Left lung (tissue), 10 donors: ENCODE results near the gene CDH22. TPM values are rescaled to one million over a fixed set of nuclear protein-coding genes. Genes with fewer than 3 reads are reported as not detected.

Experiments used
- ATAC-seq: fragments of 200-7000 bp; cut with Tn5 transposase; one replicate; pipeline ENCODE4 v1.9.1; 2020; ENCODE audit warnings: moderate library complexity
- DNase-seq, 4 donors: peaks; one replicate each; pipeline ENCODE4 v3.0.0-alpha.2; 2013 to 2020
- H3K27ac ChIP-seq, 2 donors: fragments of 200-600 bp; sonication (generic) in 1 of 2; one replicate each; pipeline versions ENCODE4 v1.5.0 to v1.8.0; 2020 to 2021
- H3K27me3 ChIP-seq, 2 donors: fragments of 200-600 bp; sonication (generic) in 1 of 2; one replicate each; pipeline versions ENCODE4 v1.5.0 to v1.8.0; 2020 to 2021
- H3K36me3 ChIP-seq, 2 donors: fragments of 200-600 bp; sonication (generic) in 1 of 2; one replicate each; pipeline versions ENCODE4 v1.5.0 to v1.8.0; 2020 to 2021
- H3K4me1 ChIP-seq, 2 donors: fragments of 200-600 bp; one replicate each; pipeline ENCODE4 v1.8.0; 2021
- H3K4me3 ChIP-seq, 2 donors: fragments of 200-600 bp; sonication (generic) in 1 of 2; one replicate each; pipeline versions ENCODE4 v1.5.0 to v1.8.0; 2020 to 2021; ENCODE audit warnings: mild to moderate bottlenecking in 1 of 2
- H3K9me3 ChIP-seq, 2 donors: fragments of 200-600 bp; sonication (generic) in 1 of 2; one replicate each; pipeline versions ENCODE4 v1.5.0 to v1.8.0; 2020 to 2021
- intact Hi-C, 2 donors: fragments of 100-400 bp; cut with DNase I; formaldehyde crosslinking; loops; one replicate each; pipeline versions ENCODE4 v1.11.2 to v1.14.2; 2022
- polyA plus RNA-seq, 6 donors: library from polyadenylated mRNA; unstranded; fragments of 120-200 nt; gene quantifications; one replicate each; pipeline ENCODE4 v1.2.1, GENCODE V29; 2013; ENCODE audit not compliant: insufficient read length in 6 of 6
- total RNA-seq, 2 donors: library from RNA; stranded (reverse); fragmentation: NEBNext Ultra II Directional; extraction: Animal tissue kit (Norgen Biotek cat#: 25700); gene quantifications; one replicate each; pipeline ENCODE4 v1.2.1, GENCODE V29; 2021
- TF ChIP-seq, protein P1 (sequence below), 2 donors: fragments of 200-600 bp; sonication (generic) in 1 of 2; IDR thresholded peaks; one replicate each; pipeline versions ENCODE4 v1.5.0 to v1.8.0; 2021; ENCODE audit warnings: antibody characterized with exemption in 2 of 2
- donor health status: DM: no; HTN: yes; CAD: no.
- donor health status: DM: no; HTN: no; CAD: no.

CDH22 gene
- total and polyA plus RNA-seq, 8 donors, result 0.06 to 0.26 (median 0.08) TPM; not detected in 2

DNA sequence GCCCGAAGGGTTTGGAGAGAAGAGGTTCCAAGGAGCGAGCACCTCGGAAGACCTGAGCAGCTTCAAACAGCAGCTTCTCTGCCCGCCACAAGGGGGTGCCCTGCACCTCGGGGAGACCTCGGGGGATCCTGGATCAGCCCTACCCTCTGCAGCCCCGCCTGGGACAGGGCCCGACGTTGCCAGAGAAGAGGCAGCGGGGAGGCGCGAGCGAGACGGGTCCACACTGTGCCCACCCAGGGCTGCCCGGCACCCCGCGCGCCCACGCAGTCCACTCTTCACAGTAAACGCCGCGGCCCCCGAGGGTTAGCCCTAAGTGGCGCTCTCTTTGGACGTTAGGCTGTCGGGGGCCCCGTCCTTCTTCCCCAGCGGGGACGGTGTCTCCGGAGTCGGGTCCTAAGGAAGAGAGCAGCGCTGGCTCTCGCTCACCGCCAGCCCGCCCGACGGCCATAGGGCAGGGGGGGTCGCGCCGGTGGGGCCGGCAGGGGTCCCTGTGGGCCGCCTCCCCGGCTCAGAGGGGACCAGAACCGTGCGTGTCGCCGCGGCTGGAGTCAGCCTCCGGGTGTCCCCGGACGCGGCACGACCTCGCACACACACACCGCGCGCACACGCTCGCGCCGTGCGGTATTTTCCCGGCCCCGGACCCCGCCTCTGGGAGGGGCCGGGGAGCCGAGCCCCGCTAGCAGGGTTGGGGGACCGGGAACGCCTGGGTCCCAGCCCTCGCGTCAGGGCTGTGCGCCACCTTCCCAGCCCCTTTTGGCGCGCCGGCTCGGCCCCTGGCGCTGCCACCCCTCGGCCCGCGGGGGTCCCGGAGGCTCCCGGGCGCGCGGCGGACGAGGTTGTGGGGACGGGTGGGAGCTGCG, 929 bp downstream of the CDH22 start:
- DNase-seq, result peak in 3 of 4 donors; percentile 40 to 89 (median 52)
- intact Hi-C loops, result no loop called here
- no peaks in the 10 kb centered on the region for H3K9me3 ChIP-seq
- H3K27me3 ChIP-seq, result peaks cover 62 to 100% of the 10 kb centered on the region in 2 donors
- H3K36me3 ChIP-seq, result no peaks in the 10 kb centered on the region
- TF ChIP-seq, protein P1, sequence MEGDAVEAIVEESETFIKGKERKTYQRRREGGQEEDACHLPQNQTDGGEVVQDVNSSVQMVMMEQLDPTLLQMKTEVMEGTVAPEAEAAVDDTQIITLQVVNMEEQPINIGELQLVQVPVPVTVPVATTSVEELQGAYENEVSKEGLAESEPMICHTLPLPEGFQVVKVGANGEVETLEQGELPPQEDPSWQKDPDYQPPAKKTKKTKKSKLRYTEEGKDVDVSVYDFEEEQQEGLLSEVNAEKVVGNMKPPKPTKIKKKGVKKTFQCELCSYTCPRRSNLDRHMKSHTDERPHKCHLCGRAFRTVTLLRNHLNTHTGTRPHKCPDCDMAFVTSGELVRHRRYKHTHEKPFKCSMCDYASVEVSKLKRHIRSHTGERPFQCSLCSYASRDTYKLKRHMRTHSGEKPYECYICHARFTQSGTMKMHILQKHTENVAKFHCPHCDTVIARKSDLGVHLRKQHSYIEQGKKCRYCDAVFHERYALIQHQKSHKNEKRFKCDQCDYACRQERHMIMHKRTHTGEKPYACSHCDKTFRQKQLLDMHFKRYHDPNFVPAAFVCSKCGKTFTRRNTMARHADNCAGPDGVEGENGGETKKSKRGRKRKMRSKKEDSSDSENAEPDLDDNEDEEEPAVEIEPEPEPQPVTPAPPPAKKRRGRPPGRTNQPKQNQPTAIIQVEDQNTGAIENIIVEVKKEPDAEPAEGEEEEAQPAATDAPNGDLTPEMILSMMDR (IDR thresholded peaks at IDR 0.05), result peak; percentile 65 to 84
- H3K4me3 ChIP-seq, result peak overlapping the region in 1 of 2 donors; percentile 34
- ATAC-seq, result peak; percentile 90
- peaks cover 6 to 23% of the 10 kb centered on the region in 2 donors for H3K4me1 ChIP-seq
- H3K27ac ChIP-seq, result no peak overlapping the region

DNA sequence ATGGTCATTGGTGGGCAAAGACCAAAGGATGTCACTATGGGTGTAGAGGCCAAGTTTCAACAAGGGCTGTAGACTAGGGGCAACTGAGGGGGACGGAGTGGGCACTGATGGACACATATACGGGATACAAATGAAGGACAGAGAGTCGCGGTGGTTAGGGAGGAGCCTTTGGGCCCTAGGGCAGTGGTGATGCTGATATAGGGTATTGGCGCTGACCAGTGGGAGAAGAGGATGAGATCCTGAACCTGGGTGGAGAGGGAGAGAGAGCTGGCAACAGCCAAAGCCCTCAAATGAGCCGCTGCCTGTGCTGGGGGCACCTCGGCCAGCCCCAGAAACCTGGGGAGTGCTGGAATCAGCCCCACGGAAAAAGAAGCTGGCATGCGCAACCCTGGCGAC, 1.6 kb downstream of the CDH22 start:
- peaks cover 55 to 100% of the 10 kb centered on the region in 2 donors for H3K27me3 ChIP-seq
- ATAC-seq (no peak), DNase-seq (no peak)
- intact Hi-C loops, result no loop called here
- H3K4me3 ChIP-seq, result no peak overlapping the region
- TF ChIP-seq, protein P1 (IDR thresholded peaks at IDR 0.05), result no peak
- H3K36me3 ChIP-seq, result no peaks in the 10 kb centered on the region
- no peak overlapping the region for H3K27ac ChIP-seq
- H3K4me1 ChIP-seq, result peaks cover 6 to 23% of the 10 kb centered on the region in 2 donors
- no peaks in the 10 kb centered on the region for H3K9me3 ChIP-seq

DNA sequence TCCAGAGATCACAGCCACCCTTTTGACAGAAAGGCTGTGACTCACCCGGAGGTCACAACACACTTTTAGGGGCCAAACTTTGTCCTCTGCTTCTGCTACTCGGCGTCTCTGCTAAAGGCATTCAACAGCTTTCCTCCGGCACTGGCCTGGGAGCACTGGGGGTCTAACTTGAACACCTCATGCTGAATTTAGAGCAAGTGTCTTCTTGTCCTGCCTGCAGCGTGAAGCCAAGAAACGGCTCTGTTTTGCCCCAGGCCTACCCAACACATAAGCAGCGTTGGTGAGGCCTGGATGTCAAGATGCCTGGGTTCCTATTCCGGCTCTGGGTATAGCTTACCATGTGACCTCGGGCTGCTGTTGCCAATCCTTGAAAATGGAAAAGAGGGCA, 2.3 kb downstream of the CDH22 start:
- no peak for ATAC-seq
- H3K27me3 ChIP-seq, result peaks cover 49 to 100% of the 10 kb centered on the region in 2 donors

DNA sequence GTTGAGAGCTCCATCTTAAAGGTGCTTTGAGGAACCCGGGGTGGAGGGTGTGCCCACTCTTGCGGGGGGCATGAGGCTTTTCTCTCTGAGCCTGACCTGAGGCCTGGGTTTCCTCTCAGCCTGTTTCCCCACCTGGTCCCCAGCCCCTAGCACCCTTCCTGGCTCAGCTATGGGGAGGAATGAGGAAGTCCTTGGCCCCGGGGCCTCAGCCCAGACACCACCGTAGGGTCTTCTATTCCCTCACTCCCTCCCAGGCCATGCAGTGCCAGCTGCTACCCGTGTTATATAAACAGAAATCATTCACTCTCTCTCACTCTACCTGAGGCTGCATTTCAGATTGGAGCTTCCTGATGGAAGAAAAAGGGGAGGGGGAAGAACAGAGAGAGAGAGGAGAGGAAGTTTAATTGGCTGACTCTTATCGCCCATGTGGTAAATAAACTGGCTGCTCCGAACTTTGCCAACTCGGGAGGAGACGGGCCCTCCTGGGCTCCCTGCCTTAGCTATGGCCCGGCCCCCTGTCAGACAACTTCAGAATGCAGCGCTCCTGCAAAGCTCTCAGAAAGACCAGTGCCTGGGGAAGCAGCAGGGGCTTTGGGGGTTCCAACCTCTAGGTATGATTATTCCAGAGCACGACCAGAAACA, 2.8 kb downstream of the CDH22 start:
- Histone ChIP-seq H3K4me1 (peaks cover 6 to 23% of the 10 kb centered on the region in 2 donors), H3K36me3 (no peaks in the 10 kb centered on the region), H3K27ac (no peak overlapping the region), H3K9me3 (no peaks in the 10 kb centered on the region), H3K27me3 (peaks cover 44 to 99% of the 10 kb centered on the region in 2 donors), H3K4me3 (no peak overlapping the region)
- no peak for ATAC-seq
- intact Hi-C loops, result no loop called here
- TF ChIP-seq, protein P1 (IDR thresholded peaks at IDR 0.05), result no peak
- peak in 1 of 4 donors; percentile 52 for DNase-seq

More for the DNA sequence above, 2.3 kb downstream of the CDH22 start:
- TF ChIP-seq, protein P1 (IDR thresholded peaks at IDR 0.05), result no peak
- H3K27ac ChIP-seq, result no peak overlapping the region
- peak in 1 of 4 donors; percentile 24 for DNase-seq
- H3K36me3 ChIP-seq, result no peaks in the 10 kb centered on the region
- H3K4me3 ChIP-seq, result no peak overlapping the region
- peaks cover 6 to 23% of the 10 kb centered on the region in 2 donors for H3K4me1 ChIP-seq
- H3K9me3 ChIP-seq, result no peaks in the 10 kb centered on the region
- intact Hi-C loops, result no loop called here

DNA sequence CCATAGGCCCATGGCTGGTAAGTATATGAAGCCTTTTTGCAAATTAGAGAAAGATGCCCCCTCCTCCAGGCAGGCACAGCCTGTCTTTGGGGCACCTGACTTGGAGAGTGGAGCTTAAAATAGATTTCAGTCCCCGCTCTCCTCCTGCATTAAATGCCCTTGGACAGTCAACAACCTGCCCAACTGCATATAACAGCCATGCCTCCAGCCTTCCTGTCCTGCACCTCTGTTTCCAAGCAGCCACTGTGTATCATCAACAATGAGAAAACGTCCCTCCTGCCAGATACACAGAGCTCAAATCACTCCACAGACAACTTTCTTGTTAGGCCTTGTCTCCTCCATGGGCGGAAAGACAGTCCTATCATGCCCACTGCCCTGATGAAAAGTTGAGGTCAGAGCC, 3.4 kb downstream of the CDH22 start:
- peaks cover 40 to 99% of the 10 kb centered on the region in 2 donors for H3K27me3 ChIP-seq
- ATAC-seq, result no peak

More for the DNA sequence above, 3.4 kb downstream of the CDH22 start:
- peaks cover 6 to 23% of the 10 kb centered on the region in 2 donors for H3K4me1 ChIP-seq
- no peaks in the 10 kb centered on the region for H3K9me3 ChIP-seq
- intact Hi-C loops, result no loop called here
- TF ChIP-seq, protein P1 (IDR thresholded peaks at IDR 0.05), result no peak
- no peak overlapping the region for H3K27ac ChIP-seq
- no peak overlapping the region for H3K4me3 ChIP-seq
- H3K36me3 ChIP-seq, result no peaks in the 10 kb centered on the region
- no peak for DNase-seq
